Measurements from ENCODE around the gene EHHADH.

DNA sequence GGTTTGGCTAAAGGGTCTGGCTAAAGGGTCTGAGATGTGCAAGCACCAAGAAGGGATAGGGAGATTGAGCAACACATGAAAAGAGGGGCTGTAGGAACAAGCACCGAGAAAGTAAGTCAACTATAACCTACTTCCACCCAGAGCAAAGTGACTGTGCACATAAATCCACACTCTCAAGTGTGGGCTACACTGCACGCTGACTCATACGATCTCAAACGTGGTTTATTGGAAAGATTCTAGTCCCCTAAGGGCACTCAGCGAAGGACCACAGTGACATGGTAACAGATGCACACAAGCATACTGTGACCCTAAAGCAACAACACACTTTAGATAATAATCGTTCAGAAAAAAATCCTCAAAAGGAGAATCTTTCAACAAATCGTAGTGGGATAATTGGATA, 48.0 kb downstream of the EHHADH start:
- TF ChIP-seq, protein P1, sequence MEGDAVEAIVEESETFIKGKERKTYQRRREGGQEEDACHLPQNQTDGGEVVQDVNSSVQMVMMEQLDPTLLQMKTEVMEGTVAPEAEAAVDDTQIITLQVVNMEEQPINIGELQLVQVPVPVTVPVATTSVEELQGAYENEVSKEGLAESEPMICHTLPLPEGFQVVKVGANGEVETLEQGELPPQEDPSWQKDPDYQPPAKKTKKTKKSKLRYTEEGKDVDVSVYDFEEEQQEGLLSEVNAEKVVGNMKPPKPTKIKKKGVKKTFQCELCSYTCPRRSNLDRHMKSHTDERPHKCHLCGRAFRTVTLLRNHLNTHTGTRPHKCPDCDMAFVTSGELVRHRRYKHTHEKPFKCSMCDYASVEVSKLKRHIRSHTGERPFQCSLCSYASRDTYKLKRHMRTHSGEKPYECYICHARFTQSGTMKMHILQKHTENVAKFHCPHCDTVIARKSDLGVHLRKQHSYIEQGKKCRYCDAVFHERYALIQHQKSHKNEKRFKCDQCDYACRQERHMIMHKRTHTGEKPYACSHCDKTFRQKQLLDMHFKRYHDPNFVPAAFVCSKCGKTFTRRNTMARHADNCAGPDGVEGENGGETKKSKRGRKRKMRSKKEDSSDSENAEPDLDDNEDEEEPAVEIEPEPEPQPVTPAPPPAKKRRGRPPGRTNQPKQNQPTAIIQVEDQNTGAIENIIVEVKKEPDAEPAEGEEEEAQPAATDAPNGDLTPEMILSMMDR (IDR thresholded peaks at IDR 0.05): no peak
- no peak for TF ChIP-seq POLR2A (IDR thresholded peaks at IDR 0.05)
